Measurements from ENCODE around the gene NATD1. TPM values are rescaled to one million over a fixed set of nuclear protein-coding genes. Genes with fewer than 3 reads are reported as not detected.

NATD1 gene
- total and polyA plus RNA-seq, 9 of the 15 experiments (the other 6 are each of a cell fraction or from before 2014, with no cell fraction given), result 0.24 to 5.4 (median 1.6) TPM

DNA sequence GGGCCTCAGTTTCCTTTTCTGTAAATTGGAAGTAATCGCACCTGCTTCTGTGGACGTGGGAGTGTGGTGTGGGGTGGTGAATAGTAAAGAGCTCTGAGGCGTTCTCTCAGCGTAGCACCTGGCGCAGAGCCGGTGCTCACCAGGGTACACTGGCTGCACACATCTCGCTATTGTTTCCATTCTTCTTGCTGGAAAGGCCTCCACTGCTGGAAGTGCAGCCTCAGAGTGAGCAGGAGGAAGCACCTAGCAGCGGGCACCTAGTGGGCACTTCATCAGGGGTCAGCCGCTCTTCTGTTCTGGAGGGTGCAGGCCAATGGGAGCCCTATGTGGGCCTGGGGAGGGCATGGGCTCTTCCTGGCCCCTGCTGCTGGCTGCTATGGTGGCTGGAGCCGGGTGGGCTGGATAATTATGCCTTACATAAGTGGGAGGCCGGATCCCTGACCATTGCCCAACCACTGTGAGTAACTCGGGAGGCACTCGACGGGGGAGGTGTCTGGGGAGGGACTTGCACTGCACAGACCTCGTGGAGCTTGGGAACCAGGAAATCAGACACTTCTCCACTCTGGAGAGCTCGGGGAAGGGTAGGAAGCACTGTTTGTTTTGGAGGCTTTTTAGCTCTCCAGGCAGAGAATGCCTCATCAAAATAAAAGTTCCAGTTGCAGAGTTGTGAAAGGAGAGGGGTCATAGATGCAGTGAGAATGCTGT, 33.0 kb upstream of the NATD1 start:
- ChIA-PET POLR2A (interaction anchor here (0.6 to 1.3 kb wide), 3 partner anchors 11 to 419 kb away, joined by 3 to 4 read pairs (median 3); no protein-coding TSS in a partner anchor), CTCF (ENCODE audit: low intra/inter-chr PET ratio) (interaction anchor here (0.6 kb wide), 1 partner anchor 158 kb away, joined by 3 read pairs; no protein-coding TSS in a partner anchor)
- H3K9ac ChIP-seq (ENCODE audit: insufficient read depth in 1 of 2, low read depth in 2 of 2, low read length in 2 of 2), result peak overlapping the region; percentile 50 to 90; a peak in 3 of 4 replicates
- H3K9me3 ChIP-seq (replicated peaks; ENCODE audit: control insufficient read depth, insufficient read depth, low read depth, low read length), result no peaks in the 10 kb centered on the region
- peaks cover 14 to 61% of the 10 kb centered on the region in 2 experiments; a peak in 4 of 5 replicates for H3K4me1 ChIP-seq (replicated peaks in 1 of 2; ENCODE audit: control insufficient read depth in 2 of 2, insufficient read depth in 2 of 2, low read length in 2 of 2)
- in situ Hi-C loops (cut with MboI) (loop anchor here (25.0 kb wide), 1 partner anchor 776 kb away; no protein-coding TSS in a partner anchor), intact Hi-C loops (cut with micrococcal nuclease) (no loop called here)
- 17% methylated on average over 14 of the region's 16 CpGs for WGBS (ENCODE audit: insufficient coverage, low coverage, missing lambda C conversion rate)
- ATAC-seq, result peak; percentile 11; the same call in 2 of the 3 replicates
- peak overlapping the region; percentile 23; the same call in 2 of the 3 replicates for H3K27ac ChIP-seq (ENCODE audit: extremely low read depth, low read depth, low read length)
- H2AFZ ChIP-seq (ENCODE audit: low read depth, low read length), result peak overlapping the region; percentile 48; the same call in 1 of the 2 replicates
- peaks cover 41% of the 10 kb centered on the region for H3K79me2 ChIP-seq (ENCODE audit: control insufficient read depth, insufficient read depth, low read length)
- peak in 2 of 4 experiments; percentile 47 to 66 for DNase-seq (ENCODE audit: extremely low read depth in 1 of 4, low spot score in 3 of 4)
- FAIRE-seq, result peak; percentile 72
- H3K27me3 ChIP-seq (ENCODE audit: control insufficient read depth in 2 of 2, insufficient read depth in 2 of 2, low read length in 2 of 2), result no peaks in the 10 kb centered on the region
- TSS peak; percentile 64 for BruUV-seq (replicated peaks)
- no peaks in the 10 kb centered on the region for H3K9me1 ChIP-seq (ENCODE audit: control insufficient read depth, insufficient read depth, low read length)
- no peaks in the 10 kb centered on the region for H3K36me3 ChIP-seq (ENCODE audit: control insufficient read depth, insufficient read depth, low read length)
- H3K4me2 ChIP-seq (ENCODE audit: insufficient read depth, low read length), result peak overlapping the region; percentile 69
- H3K4me3 ChIP-seq, result peak overlapping the region; percentile 68
- no peaks in the 10 kb centered on the region; the same call in 1 of the 2 replicates for H4K20me1 ChIP-seq (replicated peaks; ENCODE audit: control insufficient read depth, insufficient read depth, low read length)
- TF ChIP-seq POLR2A (conservative IDR thresholded peaks at IDR 0.05) (no peak), ZC3H11A (IDR thresholded peaks at IDR 0.05; ENCODE audit: low read depth, low read length) (no peak), ILF3 (IDR thresholded peaks at IDR 0.05; ENCODE audit: borderline replicate concordance) (no peak), CEBPB (tag; IDR thresholded peaks at IDR 0.05) (peak; percentile 80), MYNN (IDR thresholded peaks at IDR 0.05) (peak; percentile 95), MYNN (CRISPR knock-in tag; IDR thresholded peaks at IDR 0.05) (0 out of 2 replicates have a peak, but pooled peaks have one; percentile 68), KAT7 (CRISPR knock-in tag; IDR thresholded peaks at IDR 0.05; ENCODE audit: borderline replicate concordance) (no peak), CTBP1 (IDR thresholded peaks at IDR 0.05; ENCODE audit: borderline replicate concordance) (no peak), PHB2 (IDR thresholded peaks at IDR 0.05; ENCODE audit: low read depth) (no peak), RBM34 (IDR thresholded peaks at IDR 0.05; ENCODE audit: borderline replicate concordance, insufficient read depth, low read length) (no peak), MEF2A (IDR thresholded peaks at IDR 0.05; ENCODE audit: control insufficient read depth, low read depth, low read length) (no peak), PHF20 (IDR thresholded peaks at IDR 0.05; ENCODE audit: partially characterized antibody) (no peak), ZNF764 (CRISPR knock-in tag; IDR thresholded peaks at IDR 0.05; ENCODE audit: low read depth) (no peak), ZNF263 (CRISPR knock-in tag; IDR thresholded peaks at IDR 0.05; ENCODE audit: borderline replicate concordance) (no peak), SMARCC2 (IDR thresholded peaks at IDR 0.05; ENCODE audit: low read depth) (no peak), NFATC3 (IDR thresholded peaks at IDR 0.05) (no peak), NFE2 (IDR thresholded peaks at IDR 0.05; ENCODE audit: low read depth) (no peak)
- TF ChIP-seq, protein P1, sequence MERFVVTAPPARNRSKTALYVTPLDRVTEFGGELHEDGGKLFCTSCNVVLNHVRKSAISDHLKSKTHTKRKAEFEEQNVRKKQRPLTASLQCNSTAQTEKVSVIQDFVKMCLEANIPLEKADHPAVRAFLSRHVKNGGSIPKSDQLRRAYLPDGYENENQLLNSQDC (CRISPR knock-in tag; IDR thresholded peaks at IDR 0.05), result no peak

All from K562 (cell line).